Endodermal cell (in vitro differentiated cells): ENCODE results near the gene NGEF. TPM values are rescaled to one million over a fixed set of nuclear protein-coding genes. Genes with fewer than 3 reads are reported as not detected.

Experiments
- DNase-seq: peaks from one replicate; pipeline ENCODE4 v3.0.0-alpha.2; 2017
- H3K27ac ChIP-seq: 2 replicates; pipeline ENCODE4 v1.5.1; 2013; ENCODE audit warnings: mild to moderate bottlenecking, low read depth, low read length, moderate library complexity
- H3K27me3 ChIP-seq: 2 replicates; pipeline ENCODE4 v1.6.1; 2013; ENCODE audit warnings: mild to moderate bottlenecking, low read length, moderate library complexity; ENCODE audit not compliant: insufficient read depth, control insufficient read depth, poor library complexity, severe bottlenecking
- H3K36me3 ChIP-seq: 2 replicates; pipeline ENCODE4 v1.7.0; 2013; ENCODE audit warnings: mild to moderate bottlenecking, low read length, moderate library complexity; ENCODE audit not compliant: control insufficient read depth, insufficient read depth
- H3K4me1 ChIP-seq: one replicate; pipeline ENCODE4 v1.7.0; 2013; ENCODE audit warnings: low read length; ENCODE audit not compliant: control insufficient read depth, insufficient read depth
- H3K4me3 ChIP-seq: 2 replicates; pipeline ENCODE4 v1.5.1; 2013; ENCODE audit warnings: mild to moderate bottlenecking, low read length, moderate library complexity
- H3K9ac ChIP-seq: 2 replicates; pipeline ENCODE4 v1.6.1; 2013; ENCODE audit warnings: mild to moderate bottlenecking, low read length, moderate library complexity; ENCODE audit not compliant: poor library complexity, severe bottlenecking; ENCODE audit errors: extremely low read depth
- H3K9me3 ChIP-seq: 2 replicates; pipeline ENCODE4 v1.6.1; 2013; ENCODE audit warnings: mild to moderate bottlenecking, low read length, moderate library complexity; ENCODE audit not compliant: control insufficient read depth
- H3K27ac Mint-ChIP-seq: 2 replicates; pipeline ENCODE4 v1.8.0; 2020; ENCODE audit warnings: mixed read lengths
- H3K27me3 Mint-ChIP-seq: 2 replicates; pipeline ENCODE4 v1.8.0; 2021; ENCODE audit warnings: mild to moderate bottlenecking, mixed read lengths; ENCODE audit not compliant: insufficient read depth
- H3K36me3 Mint-ChIP-seq: 2 replicates; pipeline ENCODE4 v1.8.0; 2020; ENCODE audit warnings: low read depth, mixed read lengths
- H3K4me1 Mint-ChIP-seq: 2 replicates; pipeline ENCODE4 v1.8.0; 2020; ENCODE audit warnings: mixed read lengths
- H3K4me3 Mint-ChIP-seq: 2 replicates; pipeline ENCODE4 v1.8.0; 2020; ENCODE audit warnings: mild to moderate bottlenecking, moderate library complexity, mixed read lengths
- H3K9me3 Mint-ChIP-seq: 2 replicates; pipeline ENCODE4 v1.8.0; 2020; ENCODE audit warnings: mild to moderate bottlenecking, mixed read lengths
- CTCF ChIP-seq: fragments of 200-600 bp; sonication (generic); conservative IDR thresholded peaks from 2 replicates; pipeline ENCODE4 v1.5.0; 2021; ENCODE audit warnings: antibody characterized with exemption, mild to moderate bottlenecking
- WGBS, 2 experiments: methylation state at CpG; one replicate each; pipeline versions ENCODE4 v1.1.5 to v1.1.7; 2013; ENCODE audit warnings: missing lambda C conversion rate in 2 of 2, mixed read lengths in 1 of 2; ENCODE audit not compliant: insufficient coverage in 1 of 2, insufficient read length in 1 of 2; 5-methylcytosine and 5-hydroxymethylcytosine counted together
- total RNA-seq, 2 donors: library from RNA; stranded (reverse); fragmentation: NEBNext Ultra II Directional in 1 of 2; extraction: Animal tissue kit (Norgen Biotek cat#: 25700) in 1 of 2; gene quantifications; 2 replicates in 1 of 2; 3 replicates in 1 of 2; pipeline ENCODE4 v1.2.1, GENCODE V29; 2021

The NGEF gene
- total RNA-seq, 2 donors from 2014 or later: 1.8 to 2.9 TPM

GRCh38 chr2:232843834-232844233 lies 169.2 kb downstream of the NGEF start:
- 84 to 94% methylated on average over 2 of the region's 3 CpGs for WGBS, 2 experiments
- Mint-ChIP-seq H3K4me1 (peaks cover 3% of the 10 kb centered on the region), H3K27ac (no peak overlapping the region), H3K9me3 (no peaks in the 10 kb centered on the region), H3K27me3 (no peaks in the 10 kb centered on the region), H3K36me3 (peaks cover 64% of the 10 kb centered on the region), H3K4me3 (no peak overlapping the region)
- Histone ChIP-seq H3K9me3 (no peaks in the 10 kb centered on the region), H3K27me3 (no peaks in the 10 kb centered on the region), H3K27ac (no peak overlapping the region), H3K9ac (no peak overlapping the region), H3K4me3 (no peak overlapping the region), H3K36me3 (peaks cover 85% of the 10 kb centered on the region), H3K4me1 (no peaks in the 10 kb centered on the region)
- TF ChIP-seq CTCF: peak; percentile 61
- DNase-seq: no peak

GRCh38 chr2:232842689-232843088 lies 170.4 kb downstream of the NGEF start:
- H3K27ac Mint-ChIP-seq: no peak overlapping the region

GRCh38 chr2:232839411-232840079 lies 173.5 kb downstream of the NGEF start:
- Histone ChIP-seq H3K4me3 (no peak overlapping the region), H3K4me1 (peaks cover 5% of the 10 kb centered on the region), H3K36me3 (peaks cover 65% of the 10 kb centered on the region), H3K27ac (no peak overlapping the region), H3K9me3 (no peaks in the 10 kb centered on the region), H3K9ac (no peak overlapping the region), H3K27me3 (no peaks in the 10 kb centered on the region)
- no peak for TF ChIP-seq CTCF
- H3K36me3 Mint-ChIP-seq: peaks cover 59% of the 10 kb centered on the region
- H3K27me3 Mint-ChIP-seq: no peaks in the 10 kb centered on the region
- H3K4me1 Mint-ChIP-seq: peaks cover 28% of the 10 kb centered on the region
- no peak for DNase-seq
- no peak overlapping the region for H3K4me3 Mint-ChIP-seq
- no peaks in the 10 kb centered on the region for H3K9me3 Mint-ChIP-seq
- peak overlapping the region; percentile 29 for H3K27ac Mint-ChIP-seq
- 97 to 98% methylated on average over 6 to 9 of the region's 9 CpGs for WGBS, 2 experiments

More at GRCh38 chr2:232842689-232843088, 170.4 kb downstream of the NGEF start:
- H3K36me3 Mint-ChIP-seq: peaks cover 61% of the 10 kb centered on the region
- Histone ChIP-seq H3K27me3 (no peaks in the 10 kb centered on the region), H3K36me3 (peaks cover 74% of the 10 kb centered on the region), H3K9ac (no peak overlapping the region), H3K27ac (no peak overlapping the region), H3K9me3 (no peaks in the 10 kb centered on the region), H3K4me3 (no peak overlapping the region), H3K4me1 (no peaks in the 10 kb centered on the region)
- no peak for DNase-seq
- no peaks in the 10 kb centered on the region for H3K27me3 Mint-ChIP-seq
- TF ChIP-seq CTCF: no peak
- 83% methylated on average over 2 of the region's 2 CpGs; no CpG with 5 or more reads in 1 of the 2 experiments for WGBS, 2 experiments
- H3K9me3 Mint-ChIP-seq: no peaks in the 10 kb centered on the region
- H3K4me3 Mint-ChIP-seq: no peak overlapping the region
- H3K4me1 Mint-ChIP-seq: peaks cover 14% of the 10 kb centered on the region
